Measurements from ENCODE around the gene CD300LB. TPM values are rescaled to one million over a fixed set of nuclear protein-coding genes. Genes with fewer than 3 reads are reported as not detected.
"Not testable (repeated sequence)": the region's sequence is repeated elsewhere in the genome, so short reads cannot be mapped to it uniquely, and the experiment has no call there.

The CD300LB gene
- total RNA-seq, 2 donors from 2014 or later = not detected

- not testable (repeated sequence) for H3K27ac Mint-ChIP-seq; H3K9me3 Mint-ChIP-seq; H3K36me3 Mint-ChIP-seq; ATAC-seq; DNase-seq (ENCODE audit: low spot score in 2 of 2)
These were observed 43.0 kb downstream of the CD300LB start for GRCh38 chr17:74488276-74488675.

GRCh38 chr17:74485841-74486240, 45.4 kb downstream of the CD300LB start:
- Mint-ChIP-seq H3K36me3 (no peaks in the 10 kb centered on the region), H3K9me3 (peaks cover 0 to 4% of the 10 kb centered on the region in 2 donors), H3K27ac (no peak overlapping the region)
- DNase-seq (ENCODE audit: low spot score in 2 of 2) (no peak), ATAC-seq (no peak)

GRCh38 chr17:74485022-74485743, 46.1 kb downstream of the CD300LB start:
- Mint-ChIP-seq H3K27ac (no peak overlapping the region), H3K9me3 (peaks cover 0 to 4% of the 10 kb centered on the region in 2 donors), H3K36me3 (no peaks in the 10 kb centered on the region)
- DNase-seq (ENCODE audit: low spot score in 2 of 2) (no peak), ATAC-seq (no peak)

- ATAC-seq (no peak), DNase-seq (ENCODE audit: low spot score in 2 of 2) (no peak)
- H3K27ac Mint-ChIP-seq = no peak overlapping the region
- H3K9me3 Mint-ChIP-seq = peaks cover 0 to 4% of the 10 kb centered on the region in 2 donors
- no peaks in the 10 kb centered on the region for H3K36me3 Mint-ChIP-seq
These were observed 47.2 kb downstream of the CD300LB start for GRCh38 chr17:74484066-74484465.

- no peak for ATAC-seq
- DNase-seq (ENCODE audit: low spot score in 2 of 2) = no peak
- Mint-ChIP-seq H3K27ac (peak overlapping the region in 1 of 2 donors; percentile 93), H3K36me3 (no peaks in the 10 kb centered on the region), H3K9me3 (peaks cover 0 to 2% of the 10 kb centered on the region in 2 donors)
These were observed 49.7 kb downstream of the CD300LB start for GRCh38 chr17:74481621-74482020.

GRCh38 chr17:74480290-74480689, 51.0 kb downstream of the CD300LB start:
- peak overlapping the region; percentile 32 to 46 for H3K27ac Mint-ChIP-seq
- H3K36me3 Mint-ChIP-seq = peaks cover 4 to 9% of the 10 kb centered on the region in 2 donors
- ATAC-seq (no peak), DNase-seq (ENCODE audit: low spot score in 2 of 2) (no peak)
- peaks cover 0 to 14% of the 10 kb centered on the region in 2 donors for H3K9me3 Mint-ChIP-seq

- H3K36me3 Mint-ChIP-seq = peaks cover 14 to 20% of the 10 kb centered on the region in 2 donors
- H3K9me3 Mint-ChIP-seq = peaks cover 0 to 21% of the 10 kb centered on the region in 2 donors
- DNase-seq (ENCODE audit: low spot score in 2 of 2) (no peak), ATAC-seq (peak; percentile 82 to 87)
- H3K27ac Mint-ChIP-seq = peak overlapping the region; percentile 32 to 38
These were observed 52.7 kb downstream of the CD300LB start for GRCh38 chr17:74478420-74479100.

- ATAC-seq (no peak), DNase-seq (ENCODE audit: low spot score in 2 of 2) (no peak)
- H3K36me3 Mint-ChIP-seq = peaks cover 16 to 20% of the 10 kb centered on the region in 2 donors
- H3K27ac Mint-ChIP-seq = no peak overlapping the region
- peaks cover 0 to 21% of the 10 kb centered on the region in 2 donors for H3K9me3 Mint-ChIP-seq
These were observed 53.9 kb downstream of the CD300LB start for GRCh38 chr17:74477411-74477810.

- DNase-seq (ENCODE audit: low spot score in 2 of 2) (no peak), ATAC-seq (peak in 1 of 2 donors; percentile 45)
- Mint-ChIP-seq H3K36me3 (peaks cover 16 to 20% of the 10 kb centered on the region in 2 donors), H3K27ac (no peak overlapping the region), H3K9me3 (peaks cover 0 to 21% of the 10 kb centered on the region in 2 donors)
These were observed 56.1 kb downstream of the CD300LB start for GRCh38 chr17:74475189-74475588.

- peak in 1 of 2 donors; percentile 28 for ATAC-seq
- no peak for DNase-seq (ENCODE audit: low spot score in 2 of 2)
- H3K9me3 Mint-ChIP-seq = peaks cover 0 to 21% of the 10 kb centered on the region in 2 donors
- peak overlapping the region in 1 of 2 donors; percentile 70 for H3K27ac Mint-ChIP-seq
- H3K36me3 Mint-ChIP-seq = peaks cover 16 to 20% of the 10 kb centered on the region in 2 donors
These were observed 57.1 kb downstream of the CD300LB start for GRCh38 chr17:74474043-74474792.

GRCh38 chr17:74473294-74473693, 58.0 kb downstream of the CD300LB start:
- peak overlapping the region; percentile 65 to 70 for H3K27ac Mint-ChIP-seq
- no peak for ATAC-seq
- H3K9me3 Mint-ChIP-seq = peaks cover 0 to 21% of the 10 kb centered on the region in 2 donors
- peaks cover 16 to 20% of the 10 kb centered on the region in 2 donors for H3K36me3 Mint-ChIP-seq
- DNase-seq (ENCODE audit: low spot score in 2 of 2) = no peak

GRCh38 chr17:74472890-74473289, 58.4 kb downstream of the CD300LB start:
- H3K9me3 Mint-ChIP-seq = peaks cover 0 to 21% of the 10 kb centered on the region in 2 donors
- H3K36me3 Mint-ChIP-seq = peaks cover 16 to 20% of the 10 kb centered on the region in 2 donors
- DNase-seq (ENCODE audit: low spot score in 2 of 2) = no peak

GRCh38 chr17:74471341-74471740, 59.9 kb downstream of the CD300LB start:
- Mint-ChIP-seq H3K36me3 (peaks cover 16 to 20% of the 10 kb centered on the region in 2 donors), H3K9me3 (peaks cover 0 to 16% of the 10 kb centered on the region in 2 donors), H3K27ac (no peak overlapping the region)
- DNase-seq (ENCODE audit: low spot score in 2 of 2) (no peak), ATAC-seq (peak in 1 of 2 donors; percentile 35)

More at GRCh38 chr17:74472890-74473289, 58.4 kb downstream of the CD300LB start:
- H3K27ac Mint-ChIP-seq = peak overlapping the region in 1 of 2 donors; percentile 70
- ATAC-seq = no peak
